GM21447 (cell line): ENCODE results near the gene RNF123.
A peak's percentile ranks its signal among the peaks of the same experiment; 100 is the strongest.

ENCODE experiments used
- ATAC-seq: cut with Tn5 transposase; IDR thresholded peaks from one replicate; pipeline ENCODE4 v1.9.1; 2021; ENCODE audit not compliant: unreplicated experiment

Gene RNF123

DNA sequence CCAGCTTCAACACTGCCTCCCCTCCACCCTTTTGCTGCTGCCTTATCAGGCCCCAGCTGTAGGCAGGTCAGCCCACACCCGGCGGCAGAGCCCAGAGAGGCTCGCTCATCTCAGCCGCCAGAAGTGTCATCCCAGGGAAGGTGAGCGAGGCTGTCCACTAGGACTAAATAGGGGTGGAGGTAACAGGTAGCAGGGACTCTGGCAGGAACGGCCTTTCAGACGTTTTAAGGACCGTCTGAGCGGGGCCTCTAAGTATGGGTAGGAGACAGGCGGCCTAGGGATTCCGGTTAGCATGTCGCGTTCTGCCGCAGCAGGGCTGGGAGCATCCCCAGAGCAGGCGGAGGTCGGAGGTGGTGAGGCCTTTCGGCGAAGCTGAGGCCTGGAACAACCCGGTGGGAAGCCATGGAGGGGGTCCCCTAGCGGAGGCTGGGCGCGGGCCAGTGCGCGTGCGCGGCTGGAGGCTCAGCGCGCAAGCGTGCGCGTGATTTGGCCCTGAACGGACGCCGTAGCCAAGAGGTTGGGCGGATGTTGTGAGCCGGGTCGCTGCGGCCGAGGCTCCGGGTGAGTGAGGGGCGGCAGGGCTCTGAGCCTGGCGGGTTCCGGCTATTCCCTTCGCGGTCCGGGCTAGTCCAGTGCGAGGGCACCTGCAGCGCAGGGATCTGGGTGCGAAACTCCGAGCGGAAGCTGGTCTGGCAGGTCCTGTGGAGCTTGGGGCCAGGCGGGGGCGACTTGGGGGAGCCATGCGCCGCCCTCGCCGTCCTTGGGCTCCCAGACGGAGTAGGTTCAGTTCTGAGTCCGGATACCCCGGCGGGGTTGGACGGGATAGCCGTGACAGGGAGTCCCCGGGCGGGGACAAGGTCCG lies at the start of gene RNF123, which contains the start of gene MST1:
Gene RNF123 (plus strand): TSS at position 512 of the 862 bp plus-strand sequence. CDS start 1,609 bp downstream, outside the sequence.
Gene MST1 (minus strand): TSS at position 429 of the 862 bp plus-strand sequence. CDS start 783 bp downstream, outside the sequence.
- ATAC-seq = peak; percentile 54

- ATAC-seq = no peak
Observed at GRCh38 chr3:49641292-49641691, 48.1 kb upstream of the RNF123 start.

DNA sequence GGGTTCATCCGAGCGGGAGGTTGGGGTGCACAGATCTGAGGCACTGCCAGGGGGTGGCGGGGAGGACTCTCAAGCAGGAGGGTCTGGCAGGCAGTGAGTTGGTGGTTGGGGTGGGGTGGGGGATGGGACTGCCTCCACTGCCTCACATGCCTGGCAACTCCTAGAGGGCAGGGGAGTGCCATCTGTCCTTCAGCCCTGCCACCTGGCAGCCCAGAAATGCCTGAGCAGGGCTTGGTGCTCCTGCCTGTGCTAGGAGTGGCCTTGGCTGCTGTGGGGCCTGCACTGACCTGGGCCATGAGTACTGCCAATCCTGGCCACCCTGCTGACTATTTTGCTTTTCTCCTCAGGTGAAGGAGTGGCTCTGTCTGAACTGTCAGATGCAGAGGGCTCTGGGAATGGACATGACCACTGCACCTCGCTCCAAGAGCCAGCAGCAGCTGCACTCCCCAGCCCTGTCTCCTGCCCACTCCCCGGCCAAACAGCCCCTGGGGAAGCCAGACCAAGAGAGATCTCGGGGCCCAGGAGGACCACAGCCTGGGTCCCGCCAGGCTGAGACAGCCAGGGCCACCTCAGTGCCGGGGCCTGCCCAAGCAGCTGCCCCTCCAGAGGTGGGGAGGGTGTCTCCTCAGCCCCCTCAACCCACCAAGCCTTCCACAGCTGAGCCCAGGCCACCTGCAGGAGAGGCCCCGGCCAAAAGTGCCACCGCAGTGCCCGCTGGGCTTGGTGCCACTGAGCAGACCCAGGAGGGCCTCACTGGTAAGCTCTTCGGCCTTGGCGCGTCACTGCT lies 47.2 kb upstream of the RNF123 start:
- no peak for ATAC-seq

DNA sequence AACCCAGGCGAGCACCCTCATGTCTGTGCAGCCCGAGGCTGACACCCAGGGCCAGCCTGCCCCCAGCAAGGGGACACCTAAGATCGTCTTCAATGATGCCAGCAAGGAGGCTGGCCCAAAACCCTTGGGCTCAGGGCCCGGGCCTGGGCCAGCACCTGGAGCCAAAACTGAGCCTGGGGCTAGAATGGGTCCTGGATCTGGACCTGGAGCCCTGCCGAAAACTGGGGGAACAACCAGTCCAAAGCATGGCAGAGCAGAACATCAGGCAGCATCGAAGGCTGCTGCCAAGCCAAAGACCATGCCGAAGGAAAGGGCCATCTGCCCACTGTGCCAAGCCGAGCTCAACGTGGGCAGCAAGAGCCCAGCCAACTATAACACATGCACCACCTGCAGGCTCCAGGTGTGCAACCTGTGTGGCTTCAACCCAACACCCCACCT lies 46.6 kb upstream of the RNF123 start:
- ATAC-seq = no peak

- no peak for ATAC-seq
Observed at GRCh38 chr3:49644684-49645083, 44.7 kb upstream of the RNF123 start.

DNA sequence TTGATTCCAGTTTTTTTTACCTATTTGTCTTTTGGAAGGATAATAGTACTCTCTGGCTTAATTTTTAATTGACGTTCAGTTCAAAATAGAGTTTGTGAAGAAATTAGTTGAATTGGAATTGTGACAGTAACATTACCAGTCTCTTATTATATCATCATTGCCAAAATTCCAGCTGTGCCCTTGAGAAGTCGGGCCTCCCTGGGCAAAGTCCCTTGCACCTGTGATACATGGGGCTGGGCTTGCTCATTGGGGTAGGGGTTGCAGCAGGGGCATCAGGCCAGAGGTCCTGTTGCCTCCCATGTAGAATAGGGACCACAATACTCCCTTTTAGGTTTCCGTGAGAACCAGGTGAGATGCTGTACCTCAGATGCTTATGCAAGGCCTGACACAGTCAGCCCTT lies 43.1 kb upstream of the RNF123 start:
- no peak for ATAC-seq

- ATAC-seq = no peak
Observed at GRCh38 chr3:49647741-49648140, 41.6 kb upstream of the RNF123 start.

DNA sequence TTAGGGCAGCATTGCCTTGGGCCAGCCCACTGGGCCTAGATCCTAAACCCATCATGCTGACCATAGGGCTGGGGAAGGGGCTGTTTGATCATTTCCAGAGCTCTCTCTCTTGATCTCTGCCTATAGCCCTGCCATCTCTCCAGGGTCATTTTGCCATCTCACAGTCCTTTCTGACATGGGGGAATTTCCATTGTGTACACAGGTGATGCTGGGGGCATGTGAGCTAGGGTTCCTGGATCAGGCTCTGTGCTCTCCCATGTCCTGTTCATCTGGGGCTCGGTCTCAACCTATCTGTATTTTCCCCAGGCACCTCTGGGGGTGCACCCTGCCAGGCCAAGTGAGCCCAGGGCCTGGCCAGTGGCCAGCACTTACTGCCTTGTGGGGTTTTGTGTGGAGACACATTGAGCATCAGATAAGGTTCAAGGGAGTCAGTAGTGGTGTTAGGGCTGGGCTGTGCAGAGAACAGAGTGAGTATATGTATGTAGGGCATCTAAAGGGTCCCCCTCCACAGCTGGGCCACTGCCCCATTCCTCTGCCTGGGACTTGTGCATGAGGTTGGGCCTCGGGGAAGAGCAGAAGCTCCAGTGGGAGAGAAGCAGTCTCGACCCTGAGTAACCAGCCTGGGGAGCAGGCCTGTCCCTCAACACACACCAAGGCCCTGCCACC lies 40.9 kb upstream of the RNF123 start:
- no peak for ATAC-seq

- ATAC-seq = no peak
Observed at GRCh38 chr3:49649576-49649975, 39.8 kb upstream of the RNF123 start.

DNA sequence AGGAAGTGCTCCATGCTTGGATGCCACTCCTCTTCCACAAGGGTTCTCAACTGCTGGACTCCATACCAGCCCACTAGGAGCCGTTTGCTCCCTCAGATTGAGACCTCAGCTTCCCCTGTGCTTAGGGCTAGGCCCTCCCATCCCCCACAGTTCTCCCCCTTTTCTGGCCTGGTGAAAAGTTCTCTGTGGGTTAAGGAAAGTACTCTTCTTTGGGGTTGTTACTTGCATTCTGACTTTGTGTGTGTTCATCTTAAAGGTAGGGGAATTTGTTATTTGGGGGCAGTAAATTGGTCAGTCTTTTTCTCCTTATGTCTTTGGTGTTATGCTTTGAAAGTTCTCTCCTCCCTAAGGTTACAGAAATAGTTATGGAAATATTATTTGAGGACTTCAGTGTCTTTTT lies 39.2 kb upstream of the RNF123 start:
- no peak for ATAC-seq

DNA sequence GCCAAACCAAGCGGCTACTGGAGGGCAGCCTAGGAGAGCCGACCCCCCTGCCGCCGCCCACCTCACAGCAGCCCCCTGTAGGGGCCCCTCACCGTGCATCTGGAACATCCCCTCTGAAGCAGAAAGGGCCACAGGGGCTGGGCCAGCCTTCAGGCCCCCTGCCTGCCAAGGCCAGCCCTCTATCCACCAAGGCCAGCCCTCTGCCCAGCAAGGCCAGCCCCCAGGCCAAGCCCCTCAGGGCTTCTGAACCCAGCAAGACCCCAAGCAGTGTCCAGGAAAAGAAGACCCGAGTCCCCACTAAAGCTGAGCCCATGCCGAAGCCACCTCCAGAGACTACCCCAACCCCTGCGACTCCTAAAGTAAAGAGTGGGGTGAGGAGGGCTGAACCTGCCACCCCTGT lies 38.7 kb upstream of the RNF123 start:
- no peak for ATAC-seq

DNA sequence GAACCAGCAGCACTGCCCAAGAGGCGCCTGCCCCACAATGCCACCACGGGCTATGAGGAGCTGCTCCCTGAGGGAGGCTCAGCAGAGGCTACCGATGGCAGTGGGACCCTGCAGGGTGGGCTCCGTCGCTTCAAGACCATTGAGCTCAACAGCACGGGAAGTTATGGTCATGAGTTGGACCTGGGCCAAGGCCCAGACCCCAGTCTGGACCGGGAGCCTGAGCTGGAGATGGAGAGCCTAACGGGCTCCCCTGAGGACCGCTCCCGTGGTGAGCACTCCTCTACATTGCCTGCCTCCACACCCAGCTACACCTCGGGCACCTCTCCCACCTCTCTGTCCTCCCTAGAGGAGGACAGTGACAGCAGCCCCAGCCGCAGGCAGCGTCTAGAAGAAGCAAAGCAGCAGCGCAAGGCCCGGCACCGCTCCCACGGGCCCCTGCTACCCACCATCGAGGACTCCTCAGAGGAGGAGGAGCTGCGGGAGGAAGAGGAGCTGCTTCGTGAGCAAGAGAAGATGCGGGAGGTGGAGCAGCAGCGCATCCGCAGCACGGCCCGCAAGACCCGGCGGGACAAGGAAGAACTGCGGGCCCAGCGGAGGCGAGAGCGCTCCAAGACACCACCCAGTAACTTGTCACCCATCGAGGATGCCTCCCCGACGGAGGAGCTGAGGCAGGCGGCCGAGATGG lies 37.0 kb upstream of the RNF123 start:
- ATAC-seq = no peak

DNA sequence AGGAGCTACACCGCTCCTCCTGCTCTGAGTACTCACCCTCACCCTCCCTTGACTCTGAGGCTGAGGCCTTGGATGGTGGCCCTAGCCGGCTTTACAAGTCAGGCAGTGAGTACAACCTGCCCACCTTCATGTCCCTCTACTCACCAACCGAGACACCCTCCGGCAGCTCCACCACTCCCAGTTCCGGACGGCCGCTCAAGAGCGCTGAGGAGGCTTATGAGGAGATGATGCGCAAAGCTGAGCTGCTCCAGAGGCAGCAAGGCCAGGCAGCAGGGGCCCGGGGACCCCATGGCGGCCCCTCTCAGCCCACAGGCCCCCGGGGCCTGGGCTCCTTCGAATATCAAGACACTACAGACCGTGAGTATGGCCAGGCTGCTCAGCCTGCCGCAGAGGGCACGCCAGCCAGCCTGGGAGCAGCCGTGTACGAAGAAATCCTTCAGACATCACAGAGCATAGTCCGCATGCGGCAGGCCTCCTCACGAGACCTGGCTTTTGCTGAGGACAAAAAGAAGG lies 36.4 kb upstream of the RNF123 start:
- no peak for ATAC-seq

- no peak for ATAC-seq
Observed at GRCh38 chr3:49653621-49654020, 35.7 kb upstream of the RNF123 start.

- no peak for ATAC-seq
Observed at GRCh38 chr3:49654176-49654825, 35.1 kb upstream of the RNF123 start.

DNA sequence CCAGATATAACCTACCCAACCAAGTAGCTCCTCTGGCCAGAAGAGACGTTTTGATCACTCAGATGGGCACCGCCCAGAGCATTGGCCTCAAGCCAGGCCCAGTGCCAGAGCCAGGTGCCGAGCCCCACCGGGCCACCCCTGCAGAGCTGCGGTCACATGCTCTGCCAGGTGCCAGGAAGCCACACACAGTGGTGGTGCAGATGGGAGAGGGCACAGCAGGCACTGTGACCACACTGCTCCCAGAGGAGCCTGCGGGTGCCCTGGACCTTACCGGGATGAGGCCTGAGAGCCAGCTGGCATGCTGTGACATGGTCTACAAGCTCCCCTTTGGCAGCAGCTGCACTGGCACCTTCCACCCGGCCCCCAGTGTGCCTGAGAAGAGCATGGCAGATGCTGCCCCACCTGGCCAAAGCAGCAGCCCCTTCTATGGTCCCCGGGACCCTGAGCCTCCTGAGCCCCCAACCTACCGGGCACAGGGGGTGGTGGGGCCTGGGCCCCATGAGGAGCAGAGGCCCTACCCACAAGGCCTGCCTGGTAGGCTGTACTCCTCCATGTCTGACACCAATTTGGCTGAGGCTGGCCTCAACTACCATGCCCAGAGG lies 34.3 kb upstream of the RNF123 start:
- no peak for ATAC-seq

DNA sequence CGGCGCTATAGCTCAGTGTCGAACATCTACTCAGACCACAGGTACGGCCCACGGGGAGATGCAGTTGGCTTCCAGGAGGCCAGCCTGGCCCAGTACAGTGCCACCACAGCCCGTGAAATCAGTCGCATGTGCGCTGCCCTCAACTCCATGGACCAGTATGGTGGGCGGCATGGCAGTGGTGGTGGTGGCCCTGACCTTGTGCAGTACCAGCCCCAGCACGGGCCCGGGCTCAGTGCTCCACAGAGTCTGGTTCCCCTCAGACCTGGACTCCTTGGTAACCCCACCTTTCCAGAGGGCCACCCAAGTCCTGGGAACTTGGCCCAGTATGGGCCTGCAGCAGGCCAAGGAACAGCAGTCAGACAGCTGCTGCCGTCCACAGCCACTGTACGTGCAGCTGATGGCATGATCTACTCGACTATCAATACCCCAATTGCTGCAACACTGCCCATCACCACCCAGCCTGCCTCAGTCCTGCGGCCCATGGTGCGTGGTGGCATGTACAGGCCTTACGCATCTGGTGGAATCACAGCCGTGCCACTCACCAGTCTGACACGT lies 33.5 kb upstream of the RNF123 start:
- no peak for ATAC-seq

DNA sequence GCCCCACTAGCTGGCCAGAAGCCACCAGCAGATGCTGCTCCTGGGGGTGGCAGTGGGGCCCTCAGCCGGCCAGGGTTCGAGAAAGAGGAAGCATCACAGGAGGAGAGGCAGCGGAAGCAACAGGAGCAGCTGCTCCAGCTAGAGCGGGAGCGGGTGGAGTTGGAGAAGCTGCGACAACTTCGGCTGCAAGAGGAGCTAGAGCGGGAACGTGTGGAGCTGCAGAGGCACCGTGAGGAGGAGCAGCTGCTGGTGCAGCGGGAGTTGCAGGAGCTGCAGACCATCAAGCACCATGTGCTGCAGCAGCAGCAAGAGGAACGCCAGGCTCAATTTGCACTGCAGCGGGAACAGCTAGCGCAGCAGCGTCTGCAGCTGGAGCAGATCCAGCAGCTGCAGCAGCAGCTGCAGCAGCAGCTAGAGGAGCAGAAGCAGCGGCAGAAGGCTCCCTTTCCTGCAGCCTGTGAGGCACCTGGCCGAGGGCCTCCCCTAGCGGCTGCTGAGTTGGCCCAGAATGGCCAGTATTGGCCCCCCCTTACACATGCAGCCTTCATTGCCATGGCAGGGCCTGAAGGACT lies 32.7 kb upstream of the RNF123 start:
- no peak for ATAC-seq
